Endothelial cell of umbilical vein (primary cell): ENCODE measurements around the gene CCDC86. TPM values are rescaled to one million over a fixed set of nuclear protein-coding genes. Genes with fewer than 3 reads are reported as not detected.

Experiments used
- BruUV-seq: library from RNA; stranded (reverse); fragments of 400-500 nt; replicated peaks from 2 replicates; lab custom pipeline; 2021; lab: Mats Ljungman, UMichigan
- CTCF ChIA-PET: fragments of 300-600, 350-600 bp; sonication (Branson Sonifier 250); formaldehyde crosslinking; loops from one replicate; lab custom pipeline; 2021; ENCODE audit warnings: antibody characterized with exemption, inconsistent platforms; lab: Charles Lee
- POLR2A ChIA-PET: fragments of 300-600, 350-600 bp; sonication (Branson Sonifier 250); formaldehyde crosslinking; loops from one replicate; lab custom pipeline; 2021; ENCODE audit warnings: antibody characterized with exemption, inconsistent platforms; lab: Charles Lee
- DNase-seq: peaks from one replicate; pipeline ENCODE4 v3.0.0-alpha.2; 2011; ENCODE audit warnings: low read depth, low spot score
- FAIRE-seq: peaks from 2 replicates; lab custom pipeline; 2011; peaks lifted over from hg19 to GRCh38; lab: Jason Lieb, UNC
- H2AFZ ChIP-seq: 2 replicates; pipeline ENCODE4 v1.6.0; 2012; ENCODE audit warnings: low read depth, low read length, control low read depth, inconsistent platforms
- H3K27ac ChIP-seq: 2 replicates; pipeline ENCODE4 v1.5.1; 2011; ENCODE audit warnings: low read depth, mild to moderate bottlenecking, control low read depth, low read length, moderate library complexity; ENCODE audit not compliant: insufficient read depth
- H3K27me3 ChIP-seq, 2 experiments: 2 replicates each; pipeline versions ENCODE4 v1.6.0 to v1.6.1; 2011; ENCODE audit warnings: low read length in 2 of 2, mixed read lengths in 1 of 2; ENCODE audit not compliant: control insufficient read depth in 2 of 2, insufficient read depth in 2 of 2
- H3K36me3 ChIP-seq, 2 experiments: 2 replicates in 1 of 2; 3 replicates in 1 of 2; pipeline ENCODE4 v1.5.1; 2011; ENCODE audit warnings: low read length in 2 of 2, mild to moderate bottlenecking in 1 of 2, moderate library complexity in 1 of 2; ENCODE audit not compliant: control insufficient read depth in 2 of 2, insufficient read depth in 2 of 2; ENCODE audit errors: extremely low read depth in 1 of 2
- H3K4me1 ChIP-seq: 3 replicates; pipeline ENCODE4 v1.5.1; 2011; ENCODE audit warnings: mild to moderate bottlenecking, low read length; ENCODE audit not compliant: control insufficient read depth, insufficient read depth; ENCODE audit errors: extremely low read depth
- H3K4me2 ChIP-seq: 2 replicates; pipeline ENCODE4 v1.6.1; 2011; ENCODE audit warnings: low read length, control low read depth, mixed read lengths; ENCODE audit not compliant: insufficient read depth
- H3K4me3 ChIP-seq, 3 experiments: fragments of 200-600 bp in 1 of 3; sonication (generic), shearing (Covaris generic) in 1 of 3; replicated peaks in 1 of 3; 2 replicates each; pipeline ENCODE4 v1.5.1; 2011 to 2016; ENCODE audit warnings: control low read depth in 3 of 3, low read length in 3 of 3, mild to moderate bottlenecking in 2 of 3, inconsistent platforms in 1 of 3, low read depth in 1 of 3, moderate library complexity in 1 of 3; ENCODE audit not compliant: insufficient read depth in 1 of 3
- H3K79me2 ChIP-seq: 2 replicates; pipeline ENCODE4 v1.6.0; 2012; ENCODE audit warnings: low read length, inconsistent platforms; ENCODE audit not compliant: control insufficient read depth, insufficient read depth
- H3K9ac ChIP-seq: replicated peaks from 2 replicates; pipeline ENCODE3; 2011; ENCODE audit warnings: low read length, control low read depth; ENCODE audit not compliant: insufficient read depth; ENCODE audit errors: extremely low read depth
- H3K9me1 ChIP-seq: replicated peaks from 3 replicates; pipeline ENCODE4 v1.6.0; 2011; ENCODE audit warnings: mild to moderate bottlenecking, low read length; ENCODE audit not compliant: control insufficient read depth, insufficient read depth; ENCODE audit errors: extremely low read depth
- H3K9me3 ChIP-seq: replicated peaks from 2 replicates; pipeline ENCODE4 v1.5.1; 2012; ENCODE audit warnings: low read length, inconsistent platforms; ENCODE audit not compliant: control insufficient read depth, insufficient read depth
- H4K20me1 ChIP-seq: replicated peaks from 2 replicates; pipeline ENCODE3; 2011; ENCODE audit warnings: mild to moderate bottlenecking, low read length; ENCODE audit not compliant: control insufficient read depth, insufficient read depth; ENCODE audit errors: extremely low read depth
- EZH2 ChIP-seq: IDR thresholded peaks from 2 replicates; pipeline ENCODE4 v1.6.1; 2012; ENCODE audit warnings: borderline replicate concordance, low read depth, mild to moderate bottlenecking, moderate library complexity, low read length, inconsistent platforms; ENCODE audit not compliant: severe bottlenecking
- FOS ChIP-seq: IDR thresholded peaks from 2 replicates; pipeline ENCODE4 v1.6.1; 2011; ENCODE audit warnings: mild to moderate bottlenecking, low read length, moderate library complexity, borderline replicate concordance; ENCODE audit not compliant: insufficient read depth
- GATA2 ChIP-seq: IDR thresholded peaks from 2 replicates; pipeline ENCODE4 v1.7.0; 2011; ENCODE audit warnings: low read depth, mild to moderate bottlenecking, moderate library complexity, mixed read lengths, low read length; ENCODE audit not compliant: insufficient read length, insufficient read depth
- JUN ChIP-seq: IDR thresholded peaks from 2 replicates; pipeline ENCODE4 v1.6.1; 2011; ENCODE audit warnings: borderline replicate concordance, low read depth; ENCODE audit not compliant: insufficient read length, insufficient read depth
- MAX ChIP-seq: IDR thresholded peaks from 2 replicates; pipeline ENCODE4 v1.6.1; 2011; ENCODE audit not compliant: insufficient read depth, insufficient read length
- MYC ChIP-seq: IDR thresholded peaks from one replicate; pipeline ENCODE4 v1.6.1; 2011; ENCODE audit warnings: mild to moderate bottlenecking, low read depth, low read length
- POLR2A ChIP-seq: IDR thresholded peaks from 2 replicates; pipeline ENCODE4 v1.6.1; 2012; ENCODE audit warnings: low read depth, mild to moderate bottlenecking, control low read depth, low read length
- POLR2AphosphoS5 ChIP-seq: IDR thresholded peaks from 2 replicates; pipeline ENCODE4 v1.6.1; 2012; ENCODE audit warnings: low read depth, mild to moderate bottlenecking, control low read depth, low read length, moderate library complexity; ENCODE audit not compliant: insufficient read depth
- dilution Hi-C: fragments of 300-500 bp; cut with MboI; formaldehyde crosslinking; loops from one replicate; pipeline ENCODE4 v1.15.0; 2019; ENCODE audit warnings: low sequenced_read_pairs; ENCODE audit not compliant: extremely low pct_ligation_motif_present
- intact Hi-C: fragments of 100-400 bp; cut with micrococcal nuclease; formaldehyde crosslinking; loops from one replicate; pipeline ENCODE4 v1.10.0; 2022
- polyA plus RNA-seq, 4 experiments: library from polyadenylated mRNA; depleted of rRNA in 3 of 4; stranded (reverse) in 3 of 4; unstranded in 1 of 4; fragments of >200 nt; gene quantifications; 2 replicates each; pipeline versions ENCODE4 v1.2.1 to v1.2.3, GENCODE V29; 2011 to 2012; ENCODE audit warnings: missing spikeins in 1 of 4
- total RNA-seq: library from RNA; stranded (reverse); gene quantifications from 2 replicates; pipeline ENCODE4 v1.2.3, GENCODE V29; 2021
- TF ChIP-seq, protein P1 (sequence below), 2 donors: IDR thresholded peaks; 1 replicate in 1 of 2; 2 replicates in 1 of 2; pipeline ENCODE4 v1.5.1; 2011; ENCODE audit warnings: low read length in 2 of 2, mild to moderate bottlenecking in 2 of 2, moderate library complexity in 2 of 2, control low read depth in 1 of 2, inconsistent platforms in 1 of 2, low read depth in 1 of 2; ENCODE audit not compliant: insufficient read depth in 1 of 2; ENCODE audit errors: extremely low read depth in 1 of 2

The CCDC86 gene
- total and polyA plus RNA-seq, 2 donors (not counting 3 experiments of a cell fraction or from before 2014, with no cell fraction given): 29.8 to 60.8 TPM

DNA sequence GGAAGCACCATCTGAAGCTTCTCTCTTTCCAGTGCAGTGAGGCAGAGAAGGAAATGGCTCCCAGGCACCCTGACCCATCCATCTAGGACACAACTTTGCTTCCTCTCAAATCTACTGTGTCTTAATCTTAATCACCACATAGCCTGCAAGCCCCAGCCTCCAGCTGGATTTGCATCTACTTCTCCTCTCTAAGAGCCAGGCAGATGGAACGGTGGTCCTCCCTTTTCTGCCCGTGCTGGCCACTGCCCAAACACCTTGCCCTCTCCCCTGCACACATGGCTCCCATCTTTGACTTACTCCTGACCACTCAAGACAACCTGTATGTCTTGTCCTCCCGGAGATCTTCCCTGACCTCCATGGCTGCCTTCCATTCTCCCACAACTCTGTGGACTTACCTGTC is 49.4 kb upstream of the CCDC86 start:
- no peaks in the 10 kb centered on the region for H4K20me1 ChIP-seq
- H3K36me3 ChIP-seq: no peaks in the 10 kb centered on the region
- H3K4me2 ChIP-seq: no peak overlapping the region
- intact Hi-C loops (no loop called here), dilution Hi-C loops (no loop called here)
- POLR2A ChIA-PET: no interaction called here
- H3K9me1 ChIP-seq: no peaks in the 10 kb centered on the region
- H3K4me3 ChIP-seq: no peak overlapping the region
- H3K27ac ChIP-seq: no peak overlapping the region
- no peak overlapping the region for H3K9ac ChIP-seq
- no peak overlapping the region for H2AFZ ChIP-seq
- no peaks in the 10 kb centered on the region for H3K9me3 ChIP-seq
- no peaks in the 10 kb centered on the region for H3K79me2 ChIP-seq
- no peak for DNase-seq
- CTCF ChIA-PET: interaction anchor here (2.6 kb wide), 1 partner anchor 107 kb away, joined by 9 read pairs; no protein-coding TSS in a partner anchor
- peaks cover 14% of the 10 kb centered on the region for H3K4me1 ChIP-seq
- H3K27me3 ChIP-seq: peaks cover under 1 to 7% of the 10 kb centered on the region in 2 experiments
- no TSS peak for BruUV-seq
- no peak for FAIRE-seq
- TF ChIP-seq MYC (no peak), MAX (no peak), GATA2 (no peak), EZH2 (no peak), FOS (no peak), JUN (no peak), POLR2A (no peak), POLR2AphosphoS5 (no peak)
- TF ChIP-seq, protein P1, sequence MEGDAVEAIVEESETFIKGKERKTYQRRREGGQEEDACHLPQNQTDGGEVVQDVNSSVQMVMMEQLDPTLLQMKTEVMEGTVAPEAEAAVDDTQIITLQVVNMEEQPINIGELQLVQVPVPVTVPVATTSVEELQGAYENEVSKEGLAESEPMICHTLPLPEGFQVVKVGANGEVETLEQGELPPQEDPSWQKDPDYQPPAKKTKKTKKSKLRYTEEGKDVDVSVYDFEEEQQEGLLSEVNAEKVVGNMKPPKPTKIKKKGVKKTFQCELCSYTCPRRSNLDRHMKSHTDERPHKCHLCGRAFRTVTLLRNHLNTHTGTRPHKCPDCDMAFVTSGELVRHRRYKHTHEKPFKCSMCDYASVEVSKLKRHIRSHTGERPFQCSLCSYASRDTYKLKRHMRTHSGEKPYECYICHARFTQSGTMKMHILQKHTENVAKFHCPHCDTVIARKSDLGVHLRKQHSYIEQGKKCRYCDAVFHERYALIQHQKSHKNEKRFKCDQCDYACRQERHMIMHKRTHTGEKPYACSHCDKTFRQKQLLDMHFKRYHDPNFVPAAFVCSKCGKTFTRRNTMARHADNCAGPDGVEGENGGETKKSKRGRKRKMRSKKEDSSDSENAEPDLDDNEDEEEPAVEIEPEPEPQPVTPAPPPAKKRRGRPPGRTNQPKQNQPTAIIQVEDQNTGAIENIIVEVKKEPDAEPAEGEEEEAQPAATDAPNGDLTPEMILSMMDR (IDR thresholded peaks at IDR 0.05; ENCODE audit: extremely low read depth in 1 of 2, insufficient read depth in 1 of 2, low read depth in 1 of 2, low read length in 2 of 2): no peak
